ENCODE data around the gene ORC4. TPM values are rescaled to one million over a fixed set of nuclear protein-coding genes. Genes with fewer than 3 reads are reported as not detected.
A peak's percentile ranks its signal among the peaks of the same experiment; 100 is the strongest.

Gene ORC4
- total RNA-seq, 5 donors from 2014 or later (not counting 1 experiment from before 2014, with no cell fraction given) = 40.3 to 46.8 (median 42.1) TPM

- no peak overlapping the region for H3K4me3 ChIP-seq (ENCODE audit: control insufficient read depth in 1 of 2, extremely low read depth in 1 of 2, low read length in 1 of 2)
- H3K27me3 Mint-ChIP-seq = no peaks in the 10 kb centered on the region
- WGBS (ENCODE audit: insufficient coverage) = 100% methylated on average over 2 of the region's 3 CpGs
- peaks cover 4 to 13% (median 8%) of the 10 kb centered on the region in 3 donors for H3K9me3 Mint-ChIP-seq
- peaks cover 0 to 5% of the 10 kb centered on the region in 2 donors for H3K36me3 ChIP-seq (ENCODE audit: control insufficient read depth in 2 of 2, extremely low read depth in 1 of 2, insufficient read depth in 1 of 2, low read length in 1 of 2)
- H3K27me3 ChIP-seq (replicated peaks in 1 of 2; ENCODE audit: control insufficient read depth in 2 of 2, extremely low read depth in 1 of 2, insufficient read depth in 2 of 2, low read length in 1 of 2) = no peaks in the 10 kb centered on the region
- H3K4me3 Mint-ChIP-seq = no peak overlapping the region
- no peaks in the 10 kb centered on the region for H3K9me3 ChIP-seq
- H3K27ac Mint-ChIP-seq = no peak overlapping the region
- no peak overlapping the region for H3K27ac ChIP-seq (ENCODE audit: low read length)
- H3K36me3 Mint-ChIP-seq = peaks cover 37% of the 10 kb centered on the region
- CTCF ChIA-PET = no interaction called here
- no peak for ATAC-seq (replicated peaks in 1 of 4)
- POLR2A ChIA-PET = no interaction called here
- peaks cover 0 to 5% of the 10 kb centered on the region in 2 experiments for H3K4me1 ChIP-seq (ENCODE audit: control insufficient read depth in 1 of 2, extremely low read depth in 1 of 2, insufficient read depth in 2 of 2, low read length in 2 of 2)
- H3K4me1 Mint-ChIP-seq = peaks cover 28 to 44% (median 28%) of the 10 kb centered on the region in 3 donors
- DNase-seq = no peak
These were observed 42.9 kb downstream of the ORC4 start for GRCh38 chr2:147977679-147978078.

GRCh38 chr2:147976102-147976501, 44.4 kb downstream of the ORC4 start:
- ATAC-seq (replicated peaks in 1 of 4) = no peak
- H3K36me3 Mint-ChIP-seq = peaks cover 44% of the 10 kb centered on the region
- no CpG with 5 or more reads among the region's 2 CpGs for whole genome bisulfite sequencing (ENCODE audit: insufficient coverage)
- Histone ChIP-seq H3K27ac (ENCODE audit: low read length) (no peak overlapping the region), H3K9me3 (no peaks in the 10 kb centered on the region), H3K4me3 (ENCODE audit: control insufficient read depth in 1 of 2, extremely low read depth in 1 of 2, low read length in 1 of 2) (no peak overlapping the region), H3K36me3 (ENCODE audit: control insufficient read depth in 2 of 2, extremely low read depth in 1 of 2, insufficient read depth in 1 of 2, low read length in 1 of 2) (peaks cover 0 to 8% of the 10 kb centered on the region in 2 donors), H3K27me3 (replicated peaks in 1 of 2; ENCODE audit: control insufficient read depth in 2 of 2, extremely low read depth in 1 of 2, insufficient read depth in 2 of 2, low read length in 1 of 2) (no peaks in the 10 kb centered on the region), H3K4me1 (ENCODE audit: control insufficient read depth in 1 of 2, extremely low read depth in 1 of 2, insufficient read depth in 2 of 2, low read length in 2 of 2) (peaks cover 0 to 5% of the 10 kb centered on the region in 2 experiments)
- no peaks in the 10 kb centered on the region for H3K27me3 Mint-ChIP-seq
- H3K27ac Mint-ChIP-seq = no peak overlapping the region
- peaks cover 4 to 13% (median 8%) of the 10 kb centered on the region in 3 donors for H3K9me3 Mint-ChIP-seq
- no peak overlapping the region for H3K4me3 Mint-ChIP-seq
- CTCF ChIA-PET = no interaction called here
- H3K4me1 Mint-ChIP-seq = peaks cover 20 to 36% (median 20%) of the 10 kb centered on the region in 3 donors
- POLR2A ChIA-PET = no interaction called here
- no peak for DNase-seq

GRCh38 chr2:147968571-147968970, 52.0 kb downstream of the ORC4 start:
- Histone ChIP-seq H3K27me3 (replicated peaks in 1 of 2; ENCODE audit: control insufficient read depth in 2 of 2, extremely low read depth in 1 of 2, insufficient read depth in 2 of 2, low read length in 1 of 2) (no peaks in the 10 kb centered on the region), H3K36me3 (ENCODE audit: control insufficient read depth in 2 of 2, extremely low read depth in 1 of 2, insufficient read depth in 1 of 2, low read length in 1 of 2) (peaks cover 1 to 19% of the 10 kb centered on the region in 2 donors), H3K4me3 (ENCODE audit: control insufficient read depth in 1 of 2, extremely low read depth in 1 of 2, low read length in 1 of 2) (no peak overlapping the region), H3K9me3 (peaks cover 12% of the 10 kb centered on the region), H3K4me1 (ENCODE audit: control insufficient read depth in 1 of 2, extremely low read depth in 1 of 2, insufficient read depth in 2 of 2, low read length in 2 of 2) (no peaks in the 10 kb centered on the region), H3K27ac (ENCODE audit: low read length) (no peak overlapping the region)
- CTCF ChIA-PET = no interaction called here
- Mint-ChIP-seq H3K4me1 (peaks cover 0 to 11% (median 3%) of the 10 kb centered on the region in 3 donors), H3K27ac (no peak overlapping the region), H3K36me3 (peaks cover 80% of the 10 kb centered on the region), H3K4me3 (no peak overlapping the region), H3K9me3 (peaks cover 5 to 37% (median 20%) of the 10 kb centered on the region in 3 donors), H3K27me3 (no peaks in the 10 kb centered on the region)
- WGBS (ENCODE audit: insufficient coverage) = no CpG with 5 or more reads among the region's 2 CpGs
- DNase-seq = no peak
- POLR2A ChIA-PET = no interaction called here
- no peak for ATAC-seq (replicated peaks in 1 of 4)

- no peak overlapping the region for H3K4me3 ChIP-seq (ENCODE audit: control insufficient read depth in 1 of 2, extremely low read depth in 1 of 2, low read length in 1 of 2)
- Mint-ChIP-seq H3K4me3 (no peak overlapping the region), H3K4me1 (no peaks in the 10 kb centered on the region), H3K27ac (no peak overlapping the region), H3K9me3 (no peaks in the 10 kb centered on the region), H3K27me3 (no peaks in the 10 kb centered on the region), H3K36me3 (peaks cover 39% of the 10 kb centered on the region)
- no peak overlapping the region for H3K27ac ChIP-seq (ENCODE audit: low read length)
- no peaks in the 10 kb centered on the region for H3K27me3 ChIP-seq (replicated peaks in 1 of 2; ENCODE audit: control insufficient read depth in 2 of 2, extremely low read depth in 1 of 2, insufficient read depth in 2 of 2, low read length in 1 of 2)
- DNase-seq (no peak), ATAC-seq (replicated peaks in 1 of 4) (no peak)
- H3K36me3 ChIP-seq (ENCODE audit: control insufficient read depth in 2 of 2, extremely low read depth in 1 of 2, insufficient read depth in 1 of 2, low read length in 1 of 2) = peaks cover 2 to 18% of the 10 kb centered on the region in 2 donors
- H3K9me3 ChIP-seq = no peaks in the 10 kb centered on the region
- H3K4me1 ChIP-seq (ENCODE audit: control insufficient read depth in 1 of 2, extremely low read depth in 1 of 2, insufficient read depth in 2 of 2, low read length in 2 of 2) = no peaks in the 10 kb centered on the region
- POLR2A ChIA-PET = no interaction called here
- CTCF ChIA-PET = no interaction called here
These were observed 68.4 kb downstream of the ORC4 start for GRCh38 chr2:147952118-147952517.

GRCh38 chr2:147945660-147946059, 74.9 kb downstream of the ORC4 start:
- Mint-ChIP-seq H3K36me3 (peaks cover 47% of the 10 kb centered on the region), H3K9me3 (no peaks in the 10 kb centered on the region), H3K4me1 (no peaks in the 10 kb centered on the region), H3K27me3 (no peaks in the 10 kb centered on the region), H3K4me3 (no peak overlapping the region), H3K27ac (no peak overlapping the region)
- no peaks in the 10 kb centered on the region for H3K4me1 ChIP-seq (ENCODE audit: control insufficient read depth in 1 of 2, extremely low read depth in 1 of 2, insufficient read depth in 2 of 2, low read length in 2 of 2)
- ChIA-PET POLR2A (interaction anchor here in 1 of 2 donors (0.5 kb wide), 1 partner anchor 42 kb away, joined by 6 read pairs; no protein-coding TSS in a partner anchor), CTCF (no interaction called here)
- DNase-seq (no peak), ATAC-seq (replicated peaks in 1 of 4) (no peak)
- peaks cover 2 to 12% of the 10 kb centered on the region in 2 donors for H3K36me3 ChIP-seq (ENCODE audit: control insufficient read depth in 2 of 2, extremely low read depth in 1 of 2, insufficient read depth in 1 of 2, low read length in 1 of 2)
- no peaks in the 10 kb centered on the region for H3K9me3 ChIP-seq
- no peak overlapping the region for H3K27ac ChIP-seq (ENCODE audit: low read length)
- H3K4me3 ChIP-seq (ENCODE audit: control insufficient read depth in 1 of 2, extremely low read depth in 1 of 2, low read length in 1 of 2) = no peak overlapping the region
- WGBS (ENCODE audit: insufficient coverage) = no CpG with 5 or more reads among the region's 1 CpG
- no peaks in the 10 kb centered on the region for H3K27me3 ChIP-seq (replicated peaks in 1 of 2; ENCODE audit: control insufficient read depth in 2 of 2, extremely low read depth in 1 of 2, insufficient read depth in 2 of 2, low read length in 1 of 2)

- no peaks in the 10 kb centered on the region for H3K27me3 Mint-ChIP-seq
- DNase-seq (no peak), ATAC-seq (replicated peaks in 1 of 4) (no peak)
- H3K4me1 Mint-ChIP-seq = peaks cover 0 to 2% (median 0%) of the 10 kb centered on the region in 3 donors
- no peaks in the 10 kb centered on the region for H3K4me1 ChIP-seq (ENCODE audit: control insufficient read depth in 1 of 2, extremely low read depth in 1 of 2, insufficient read depth in 2 of 2, low read length in 2 of 2)
- ChIA-PET CTCF (no interaction called here), POLR2A (no interaction called here)
- H3K4me3 ChIP-seq (ENCODE audit: control insufficient read depth in 1 of 2, extremely low read depth in 1 of 2, low read length in 1 of 2) = no peak overlapping the region
- no peak overlapping the region for H3K4me3 Mint-ChIP-seq
- H3K27me3 ChIP-seq (replicated peaks in 1 of 2; ENCODE audit: control insufficient read depth in 2 of 2, extremely low read depth in 1 of 2, insufficient read depth in 2 of 2, low read length in 1 of 2) = no peaks in the 10 kb centered on the region
- no peaks in the 10 kb centered on the region for H3K9me3 Mint-ChIP-seq
- H3K36me3 ChIP-seq (ENCODE audit: control insufficient read depth in 2 of 2, extremely low read depth in 1 of 2, insufficient read depth in 1 of 2, low read length in 1 of 2) = peaks cover 4 to 34% of the 10 kb centered on the region in 2 donors
- no peak overlapping the region for H3K27ac ChIP-seq (ENCODE audit: low read length)
- peaks cover 23% of the 10 kb centered on the region for H3K36me3 Mint-ChIP-seq
- no CpG with 5 or more reads among the region's 1 CpG for WGBS (ENCODE audit: insufficient coverage)
- H3K9me3 ChIP-seq = no peaks in the 10 kb centered on the region
- H3K27ac Mint-ChIP-seq = peak overlapping the region; percentile 17 to 67
These were observed 81.2 kb downstream of the ORC4 start for GRCh38 chr2:147939313-147939712.

All from T-cell (primary cell).